Pancreas (tissue), 10 donors: Measurements from ENCODE around the gene KLHL24. TPM values are rescaled to one million over a fixed set of nuclear protein-coding genes. Genes with fewer than 3 reads are reported as not detected.

ENCODE experiments used
- ATAC-seq, 4 donors: fragments of 200-7000 bp; cut with Tn5 transposase; one replicate each; pipeline versions ENCODE4 v1.8.0 to v1.9.1; 2020; ENCODE audit warnings: mild to moderate bottlenecking in 4 of 4, moderate library complexity in 4 of 4
- DNase-seq, 6 donors: peaks; one replicate each; pipeline ENCODE4 v3.0.0-alpha.2; 2020
- FAIRE-seq: peaks from 2 replicates; lab custom pipeline; 2012; peaks lifted over from hg19 to GRCh38; lab: Jason Lieb, UNC
- H3K27ac ChIP-seq, 4 donors: fragments of 200-600 bp; sonication (generic); 1 replicate in 3 of 4; 2 replicates in 1 of 4; pipeline versions ENCODE4 v1.5.0 to v1.8.0; 2020
- H3K27me3 ChIP-seq, 4 donors: fragments of 200-600 bp; one replicate each; pipeline ENCODE4 v1.8.0; 2021
- H3K36me3 ChIP-seq, 3 donors: fragments of 200-600 bp; sonication (generic) in 1 of 3; one replicate each; pipeline versions ENCODE4 v1.5.0 to v1.8.0; 2020 to 2021
- H3K4me1 ChIP-seq, 3 donors: fragments of 200-600 bp; one replicate each; pipeline ENCODE4 v1.8.0; 2021
- H3K4me3 ChIP-seq, 4 donors: fragments of 200-600 bp; sonication (generic) in 2 of 4; one replicate each; pipeline versions ENCODE4 v1.5.0 to v1.8.0; 2020 to 2021
- H3K9me3 ChIP-seq, 4 donors: fragments of 200-600 bp; one replicate each; pipeline ENCODE4 v1.8.0; 2021
- WGBS, 2 donors: extraction: QIAGEN DNeasy Blood & Tissue Kit; methylation state at CpG; one replicate each; pipeline ENCODE4 v1.1.7; 2013; 5-methylcytosine and 5-hydroxymethylcytosine counted together
- intact Hi-C, 3 donors: fragments of 100-400 bp; cut with DNase I; formaldehyde crosslinking; loops; one replicate each; pipeline versions ENCODE4 v1.11.1 to v1.14.2; 2022
- polyA plus RNA-seq, 2 donors: library from polyadenylated mRNA; stranded (reverse); fragments of 200-250 nt; gene quantifications; one replicate each; pipeline ENCODE4 v1.2.3, GENCODE V29; 2013
- total RNA-seq, 6 donors: library from RNA; stranded (reverse); fragmentation: NEBNext Ultra II Directional in 4 of 6; extraction: Animal tissue kit (Norgen Biotek cat#: 25700) in 4 of 6; gene quantifications; one replicate each; pipeline versions ENCODE4 v1.2.1 to v1.2.4, GENCODE V29; 2021 to 2023
- TF ChIP-seq, protein P1 (sequence below), 4 donors: fragments of 200-600 bp; sonication (generic) in 3 of 4; IDR thresholded peaks; one replicate each; pipeline versions ENCODE4 v1.5.0 to v1.8.0; 2021; ENCODE audit warnings: antibody characterized with exemption in 4 of 4
- donor health status: healthy with polysubstance abuse.
- donor health status: DM: no; HTN: no; CAD: no; lungs with moderate emphysema.
- donor health status: DM: no; HTN: no; CAD: no.
- donor health status: control.
- donor health status: control.
- donor health status: Bipolar disorder and iron deficiency.
- donor health status: DM: yes; HTN: yes; CAD: no.
- donor health status: DM: no; HTN: no; CAD: no.
- donor health status: DM: no; HTN: no; CAD: no.
- donor health status: DM: yes; HTN: yes; CAD: no.

The KLHL24 gene, protein sequence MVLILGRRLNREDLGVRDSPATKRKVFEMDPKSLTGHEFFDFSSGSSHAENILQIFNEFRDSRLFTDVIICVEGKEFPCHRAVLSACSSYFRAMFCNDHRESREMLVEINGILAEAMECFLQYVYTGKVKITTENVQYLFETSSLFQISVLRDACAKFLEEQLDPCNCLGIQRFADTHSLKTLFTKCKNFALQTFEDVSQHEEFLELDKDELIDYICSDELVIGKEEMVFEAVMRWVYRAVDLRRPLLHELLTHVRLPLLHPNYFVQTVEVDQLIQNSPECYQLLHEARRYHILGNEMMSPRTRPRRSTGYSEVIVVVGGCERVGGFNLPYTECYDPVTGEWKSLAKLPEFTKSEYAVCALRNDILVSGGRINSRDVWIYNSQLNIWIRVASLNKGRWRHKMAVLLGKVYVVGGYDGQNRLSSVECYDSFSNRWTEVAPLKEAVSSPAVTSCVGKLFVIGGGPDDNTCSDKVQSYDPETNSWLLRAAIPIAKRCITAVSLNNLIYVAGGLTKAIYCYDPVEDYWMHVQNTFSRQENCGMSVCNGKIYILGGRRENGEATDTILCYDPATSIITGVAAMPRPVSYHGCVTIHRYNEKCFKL
- total RNA-seq (10 to 100 TPM; 21.3 to 40.8 (median 24.5) TPM), polyA plus RNA-seq (1 to 10 TPM; 5.7 to 6.2 TPM)

DNA sequence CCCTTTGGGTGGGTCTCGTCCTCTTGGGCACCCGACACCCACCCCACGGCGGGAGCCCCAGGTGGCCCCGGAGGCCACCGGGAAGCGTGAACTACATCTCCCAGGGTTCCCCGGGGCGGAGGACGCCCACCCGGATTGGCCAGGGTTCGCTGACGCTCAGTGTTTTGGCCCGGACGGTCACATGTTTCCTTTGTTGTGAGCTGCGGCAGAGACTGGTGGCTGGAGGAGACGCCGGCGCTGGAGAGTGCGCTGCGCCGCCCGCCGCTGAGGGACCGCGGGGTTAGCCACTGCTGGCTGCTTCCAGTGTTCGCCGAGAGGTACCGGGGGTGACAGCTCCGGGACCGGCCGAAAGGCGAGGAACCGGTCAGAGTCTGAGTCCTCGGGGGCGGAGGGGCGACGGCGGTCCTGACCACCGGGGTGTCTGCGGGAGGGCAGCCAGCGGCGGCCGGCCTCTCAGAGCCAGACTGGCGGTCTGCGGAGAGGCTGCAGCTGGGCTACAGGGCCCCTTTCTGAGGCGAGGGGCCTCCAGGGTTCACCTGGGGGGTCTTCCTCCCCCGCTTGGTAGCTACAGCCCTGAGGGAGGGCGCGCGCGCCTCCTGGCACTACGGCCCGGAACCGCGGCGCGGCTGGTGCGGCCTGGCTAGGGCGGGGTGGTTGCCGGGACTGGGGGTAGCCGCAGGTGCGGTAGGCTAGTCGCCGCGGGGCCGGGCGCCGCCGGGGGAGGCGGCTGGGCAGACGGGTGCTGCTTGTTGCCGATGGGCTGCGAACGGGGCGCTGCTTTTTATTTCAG, at the start of gene KLHL24:
Gene KLHL24, plus strand, starts transcription at position 193 of the 790 bp plus-strand sequence. CDS start 14,734 bp downstream, outside the sequence.
- intact Hi-C loops = no loop called here
- H3K4me3 ChIP-seq = peak within 1 kb of the TSS; percentile 83 to 99 (median 90)
- H3K36me3 ChIP-seq = no peaks in the 10 kb centered on the region
- TF ChIP-seq, protein P1, sequence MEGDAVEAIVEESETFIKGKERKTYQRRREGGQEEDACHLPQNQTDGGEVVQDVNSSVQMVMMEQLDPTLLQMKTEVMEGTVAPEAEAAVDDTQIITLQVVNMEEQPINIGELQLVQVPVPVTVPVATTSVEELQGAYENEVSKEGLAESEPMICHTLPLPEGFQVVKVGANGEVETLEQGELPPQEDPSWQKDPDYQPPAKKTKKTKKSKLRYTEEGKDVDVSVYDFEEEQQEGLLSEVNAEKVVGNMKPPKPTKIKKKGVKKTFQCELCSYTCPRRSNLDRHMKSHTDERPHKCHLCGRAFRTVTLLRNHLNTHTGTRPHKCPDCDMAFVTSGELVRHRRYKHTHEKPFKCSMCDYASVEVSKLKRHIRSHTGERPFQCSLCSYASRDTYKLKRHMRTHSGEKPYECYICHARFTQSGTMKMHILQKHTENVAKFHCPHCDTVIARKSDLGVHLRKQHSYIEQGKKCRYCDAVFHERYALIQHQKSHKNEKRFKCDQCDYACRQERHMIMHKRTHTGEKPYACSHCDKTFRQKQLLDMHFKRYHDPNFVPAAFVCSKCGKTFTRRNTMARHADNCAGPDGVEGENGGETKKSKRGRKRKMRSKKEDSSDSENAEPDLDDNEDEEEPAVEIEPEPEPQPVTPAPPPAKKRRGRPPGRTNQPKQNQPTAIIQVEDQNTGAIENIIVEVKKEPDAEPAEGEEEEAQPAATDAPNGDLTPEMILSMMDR (IDR thresholded peaks at IDR 0.05) = no peak
- H3K9me3 ChIP-seq = no peaks in the 10 kb centered on the region
- no peaks in the 10 kb centered on the region for H3K27me3 ChIP-seq
- 0 to 1% methylated on average over 56 to 76 of the region's 76 CpGs for WGBS, 2 donors
- H3K27ac ChIP-seq = peak within 1 kb of the TSS; percentile 96 to 99 (median 98)
- peaks cover 6 to 20% (median 11%) of the 10 kb centered on the region in 3 donors for H3K4me1 ChIP-seq
- FAIRE-seq = no peak
- peak; percentile 87 to 94 (median 89) for ATAC-seq
- DNase-seq = peak; percentile 91 to 97 (median 93)

GRCh38 chr3:183586477-183586876, 48.9 kb upstream of the KLHL24 start:
- FAIRE-seq = no peak
- intact Hi-C loops = no loop called here
- Histone ChIP-seq H3K4me3 (no peak overlapping the region), H3K4me1 (no peaks in the 10 kb centered on the region), H3K9me3 (no peaks in the 10 kb centered on the region), H3K27ac (no peak overlapping the region), H3K27me3 (no peaks in the 10 kb centered on the region), H3K36me3 (no peaks in the 10 kb centered on the region)
- ATAC-seq = no peak
- no peak for DNase-seq
- 82 to 84% methylated on average over 5 of the region's 5 CpGs for WGBS, 2 donors
- TF ChIP-seq, protein P1 (IDR thresholded peaks at IDR 0.05) = no peak

DNA sequence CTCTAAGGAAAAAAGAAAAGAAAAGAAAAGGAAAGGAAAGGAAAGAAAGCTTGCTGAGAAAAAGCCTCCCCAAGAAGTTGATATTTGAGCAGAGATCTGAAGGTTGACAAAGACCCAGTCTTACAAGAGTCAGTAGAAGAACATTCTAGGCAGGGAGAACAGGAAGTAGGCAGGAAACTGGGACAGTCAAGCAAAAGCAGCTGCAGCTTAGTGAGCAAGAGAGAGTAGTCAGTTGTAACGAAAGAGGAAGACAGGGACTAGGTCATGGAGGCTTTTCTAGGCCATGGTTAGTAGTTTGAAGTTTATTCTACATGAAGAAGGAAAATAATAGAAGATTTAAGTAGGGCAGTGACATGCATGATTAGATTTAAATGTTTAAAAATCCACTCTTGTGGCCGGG, 48.1 kb upstream of the KLHL24 start:
- no peaks in the 10 kb centered on the region for H3K36me3 ChIP-seq
- DNase-seq (no peak), FAIRE-seq (no peak), ATAC-seq (peak in 2 of 4 donors; percentile 57 to 73)
- TF ChIP-seq, protein P1 (IDR thresholded peaks at IDR 0.05) = no peak
- no peaks in the 10 kb centered on the region for H3K4me1 ChIP-seq
- H3K27ac ChIP-seq = no peak overlapping the region
- no peaks in the 10 kb centered on the region for H3K9me3 ChIP-seq
- intact Hi-C loops = no loop called here
- H3K27me3 ChIP-seq = no peaks in the 10 kb centered on the region
- no peak overlapping the region for H3K4me3 ChIP-seq
- 86 to 91% methylated on average over 2 of the region's 2 CpGs for WGBS, 2 donors

DNA sequence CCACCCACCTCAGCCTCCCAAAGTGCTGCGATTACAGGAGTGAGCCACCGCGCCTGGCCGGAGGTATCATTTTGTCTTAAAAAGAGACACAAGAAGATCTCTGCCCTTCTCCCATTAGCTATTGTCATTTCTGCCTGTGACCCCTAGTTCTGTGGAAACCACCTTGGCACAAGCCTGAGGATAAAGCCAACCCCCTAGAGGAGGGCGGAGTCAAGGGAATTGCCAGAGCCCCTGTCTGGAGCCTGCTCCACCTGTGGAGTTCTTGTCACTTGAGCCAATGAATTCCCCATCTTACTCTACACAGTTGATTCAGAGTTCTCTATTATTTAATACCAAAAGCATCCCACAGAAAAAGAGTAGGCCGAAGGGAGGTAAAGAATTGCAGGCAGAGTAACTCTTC, 45.0 kb upstream of the KLHL24 start:
- H3K4me3 ChIP-seq = no peak overlapping the region
- ATAC-seq (no peak), DNase-seq (no peak), FAIRE-seq (no peak)
- no peaks in the 10 kb centered on the region for H3K4me1 ChIP-seq
- WGBS, 2 donors = 92 to 97% methylated on average over 6 of the region's 6 CpGs
- intact Hi-C loops = no loop called here
- no peaks in the 10 kb centered on the region for H3K27me3 ChIP-seq
- H3K27ac ChIP-seq = no peak overlapping the region
- no peaks in the 10 kb centered on the region for H3K9me3 ChIP-seq
- H3K36me3 ChIP-seq = no peaks in the 10 kb centered on the region
- TF ChIP-seq, protein P1 (IDR thresholded peaks at IDR 0.05) = no peak
